HG02938 (cell line): ENCODE measurements around the gene PRDM15.

ENCODE experiments used
- ATAC-seq: cut with Tn5 transposase; IDR thresholded peaks from one replicate; pipeline ENCODE4 v1.9.1; 2021; ENCODE audit warnings: mild to moderate bottlenecking, moderate library complexity; ENCODE audit not compliant: unreplicated experiment

The PRDM15 gene

DNA sequence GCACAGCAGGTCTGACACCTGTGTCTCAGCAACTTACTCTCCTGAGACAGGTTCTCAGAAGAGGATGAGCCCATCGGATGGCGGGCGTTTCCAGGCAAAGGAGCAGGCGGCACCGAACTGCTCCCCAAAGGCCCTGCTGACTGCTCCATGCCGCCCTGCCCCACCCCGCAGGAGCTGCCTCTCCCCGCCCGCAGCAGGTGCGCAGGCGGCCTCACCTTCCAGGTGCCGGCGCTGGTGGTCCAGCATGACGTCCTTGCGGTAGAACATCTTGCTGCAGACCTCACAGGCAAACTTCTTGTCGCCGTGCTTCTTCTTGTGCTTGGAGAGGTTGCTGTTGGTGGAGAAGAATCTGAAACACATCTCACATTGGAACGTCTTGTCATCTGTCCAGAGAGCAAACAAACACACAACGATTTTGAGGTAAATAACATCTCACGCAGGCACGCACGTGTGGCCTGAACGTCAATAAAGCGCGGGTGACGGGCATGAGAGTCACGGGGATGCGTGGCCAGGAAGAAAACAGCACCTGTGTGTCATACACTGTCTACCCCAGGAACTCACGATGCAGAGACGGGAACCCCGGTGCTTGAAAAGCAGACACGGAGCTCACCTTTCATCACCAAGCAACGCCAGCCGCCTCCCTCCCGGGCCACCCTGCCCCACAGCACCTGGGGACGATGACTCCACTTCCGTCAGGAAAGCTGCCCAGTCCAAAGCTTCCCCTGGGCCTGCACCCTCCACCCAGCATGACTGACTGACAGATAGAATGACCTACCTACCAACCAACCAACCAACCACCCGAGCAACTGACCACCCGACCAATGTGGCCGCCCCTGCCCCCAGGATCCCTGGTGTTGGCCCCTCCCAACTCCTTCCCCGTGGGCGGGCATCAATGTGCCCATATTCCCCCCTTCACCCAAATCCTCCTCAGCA, 50.9 kb downstream of the PRDM15 start:
- ATAC-seq = no peak

DNA sequence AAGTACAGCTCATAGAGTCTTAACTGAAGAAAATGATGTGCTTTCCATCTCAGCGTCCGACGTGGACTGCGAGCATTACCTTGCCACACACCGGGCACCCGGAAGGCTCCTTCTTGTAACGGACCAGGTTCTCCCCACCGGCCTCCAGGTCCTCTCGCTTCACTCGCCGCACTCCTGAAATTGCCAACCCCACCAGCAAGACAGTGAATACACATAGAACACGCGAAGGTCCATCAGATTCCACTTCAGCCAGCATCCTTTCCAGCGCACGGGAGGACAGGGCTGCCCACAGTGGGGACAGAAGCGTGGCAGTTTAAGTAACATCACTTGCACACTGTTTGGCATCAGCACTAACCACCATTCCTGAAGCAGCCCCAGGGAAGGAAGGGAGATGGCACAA, 53.3 kb downstream of the PRDM15 start:
- no peak for ATAC-seq

- no peak for ATAC-seq
Measured at GRCh38 chr21:41825216-41825615, 53.9 kb downstream of the PRDM15 start.

GRCh38 chr21:41824466-41825207, 54.5 kb downstream of the PRDM15 start:
- no peak for ATAC-seq

DNA sequence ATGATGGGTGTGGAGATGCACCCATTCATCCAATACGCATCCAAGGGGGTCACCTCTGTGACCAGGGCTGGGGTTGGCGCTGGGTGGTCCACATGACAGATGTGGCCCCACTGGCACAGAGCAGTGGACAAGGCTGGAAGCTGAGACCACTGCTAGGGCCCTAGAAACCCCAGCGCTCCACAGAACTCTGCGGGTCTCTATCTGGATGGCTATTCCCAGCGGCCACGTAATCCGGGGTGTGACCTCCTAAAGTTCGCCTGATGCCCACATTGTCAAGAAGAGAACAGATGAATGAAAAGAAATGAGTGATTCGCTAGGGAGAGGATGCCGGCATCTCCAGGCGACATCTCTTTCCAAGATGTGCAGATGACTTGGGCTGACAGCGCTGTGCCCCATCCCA, 55.2 kb downstream of the PRDM15 start:
- ATAC-seq = no peak

DNA sequence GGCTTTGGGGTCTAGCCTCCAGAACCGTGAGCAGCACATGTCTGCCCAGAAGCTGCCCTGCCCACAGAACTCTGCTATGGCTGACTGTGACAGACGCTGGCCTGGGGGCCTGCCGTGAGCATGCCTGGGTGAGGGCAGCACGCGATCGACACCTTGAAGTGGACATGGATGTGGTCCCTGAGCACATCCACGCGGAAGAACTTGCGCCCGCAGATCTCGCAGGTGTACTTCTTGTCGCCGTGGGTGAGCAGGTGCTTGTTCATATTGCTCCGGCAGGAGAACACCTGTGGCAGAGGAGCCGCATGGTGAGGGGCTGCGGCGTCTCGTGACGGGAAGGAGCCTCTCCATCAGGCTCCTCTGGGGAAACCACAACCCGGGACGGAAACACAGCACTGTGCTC, 56.0 kb downstream of the PRDM15 start:
- ATAC-seq = no peak

- ATAC-seq = no peak
Measured at GRCh38 chr21:41821756-41822431, 57.2 kb downstream of the PRDM15 start.

DNA sequence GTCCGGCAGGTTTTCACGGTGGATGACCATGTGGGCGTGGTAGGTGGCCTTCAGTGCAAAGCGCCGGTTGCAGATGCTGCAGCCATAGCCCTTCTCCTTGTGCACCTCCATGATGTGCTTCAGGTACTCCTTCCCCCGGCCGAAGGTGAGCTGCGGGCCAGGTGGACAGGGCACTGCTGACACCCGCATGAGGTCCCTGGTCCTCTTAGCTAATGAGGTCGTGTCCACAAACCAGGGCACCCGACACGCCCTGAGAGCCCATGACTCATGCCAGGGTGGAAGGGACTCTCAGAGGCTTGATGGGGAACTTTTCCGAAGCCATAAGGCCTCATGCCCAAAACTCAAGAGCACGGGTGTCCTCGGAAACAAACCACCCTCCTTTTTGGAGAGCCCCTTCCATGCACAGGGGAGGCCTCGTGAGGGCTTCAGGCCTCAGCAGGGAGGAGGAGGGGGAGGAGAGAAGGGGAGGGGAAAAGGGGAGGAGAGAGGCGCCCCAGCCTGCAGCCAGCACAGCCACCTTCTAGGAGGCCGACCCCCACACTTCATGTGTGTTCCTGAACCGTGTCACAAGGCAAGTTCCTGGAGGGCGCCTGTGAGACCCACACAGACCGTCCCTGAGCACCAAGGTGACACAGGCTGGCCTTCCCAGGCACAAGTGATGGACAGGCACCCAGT, 57.9 kb downstream of the PRDM15 start:
- no peak for ATAC-seq

- ATAC-seq = no peak
Measured at GRCh38 chr21:41820384-41821080, 58.6 kb downstream of the PRDM15 start.

- ATAC-seq = no peak
Measured at GRCh38 chr21:41819856-41820281, 59.3 kb downstream of the PRDM15 start.

GRCh38 chr21:41819236-41819855, 59.8 kb downstream of the PRDM15 start:
- ATAC-seq = no peak

DNA sequence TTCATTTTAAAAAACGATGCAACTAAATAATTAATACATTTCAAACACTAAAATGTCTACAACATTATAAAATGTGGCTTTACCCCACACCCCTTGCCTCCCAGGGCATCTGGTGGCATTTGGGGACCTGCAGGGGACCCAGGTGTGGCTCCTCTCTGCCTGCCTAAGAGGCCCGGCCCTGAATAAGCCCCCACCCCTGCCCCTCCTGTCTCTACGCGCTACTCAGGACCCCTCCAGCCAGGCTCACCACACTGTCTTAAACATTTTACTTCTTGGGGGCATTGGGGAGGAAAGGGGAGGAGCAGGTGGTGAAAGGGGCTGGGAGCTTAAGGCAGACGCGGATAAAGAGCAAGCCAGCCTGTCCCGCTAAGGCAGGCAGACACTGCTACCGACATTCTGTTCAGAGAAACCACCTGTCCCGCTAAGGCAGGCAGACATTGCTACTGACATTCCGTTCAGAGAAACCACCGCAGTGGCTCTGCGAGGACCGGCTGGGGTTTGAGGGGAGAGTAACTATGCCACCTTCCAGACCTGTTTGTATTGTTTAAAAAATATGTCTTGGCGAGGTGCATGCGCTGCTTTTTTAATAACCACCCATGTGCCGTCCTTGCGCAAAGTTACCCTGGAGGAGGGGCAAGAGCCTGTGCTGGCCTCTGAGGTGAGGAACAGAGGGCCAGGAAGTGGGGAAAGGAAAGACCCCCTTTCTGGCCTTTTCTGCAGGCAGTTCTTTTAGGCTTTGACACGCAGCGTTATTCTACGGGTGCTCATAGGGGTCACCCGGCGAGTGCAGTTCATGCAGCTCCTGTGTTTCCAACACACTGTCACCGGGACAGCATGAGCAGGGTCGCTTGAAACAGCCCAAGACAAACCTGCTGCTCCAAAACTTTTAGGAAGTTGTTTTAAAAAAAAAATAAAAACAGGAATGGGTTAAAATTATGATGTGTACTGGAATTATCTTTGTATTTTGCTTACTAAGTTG, 61.0 kb downstream of the PRDM15 start:
- ATAC-seq = no peak

DNA sequence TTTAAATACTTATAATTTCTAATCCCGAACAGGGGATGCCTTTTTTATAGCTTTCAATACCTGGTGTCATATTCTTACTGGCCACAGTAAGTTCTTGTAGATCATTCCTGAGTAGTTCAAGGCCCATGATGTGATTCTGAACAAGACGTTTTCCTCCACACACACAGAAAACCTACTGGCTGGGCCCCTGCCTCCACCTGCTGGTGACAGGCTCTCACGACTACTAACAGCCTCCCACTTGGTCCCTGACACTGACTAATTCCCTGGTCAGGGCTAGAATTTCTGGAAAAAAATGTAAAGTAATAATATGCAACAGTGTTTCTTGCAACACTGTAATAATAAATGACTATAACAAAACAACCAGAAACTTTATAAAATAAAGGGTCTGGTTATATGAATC, 61.9 kb downstream of the PRDM15 start:
- no peak for ATAC-seq

GRCh38 chr21:41816583-41817165, 62.5 kb downstream of the PRDM15 start:
- no peak for ATAC-seq

GRCh38 chr21:41815652-41816582, 63.2 kb downstream of the PRDM15 start:
- ATAC-seq = no peak

GRCh38 chr21:41813226-41813625, 65.9 kb downstream of the PRDM15 start:
- no peak for ATAC-seq

DNA sequence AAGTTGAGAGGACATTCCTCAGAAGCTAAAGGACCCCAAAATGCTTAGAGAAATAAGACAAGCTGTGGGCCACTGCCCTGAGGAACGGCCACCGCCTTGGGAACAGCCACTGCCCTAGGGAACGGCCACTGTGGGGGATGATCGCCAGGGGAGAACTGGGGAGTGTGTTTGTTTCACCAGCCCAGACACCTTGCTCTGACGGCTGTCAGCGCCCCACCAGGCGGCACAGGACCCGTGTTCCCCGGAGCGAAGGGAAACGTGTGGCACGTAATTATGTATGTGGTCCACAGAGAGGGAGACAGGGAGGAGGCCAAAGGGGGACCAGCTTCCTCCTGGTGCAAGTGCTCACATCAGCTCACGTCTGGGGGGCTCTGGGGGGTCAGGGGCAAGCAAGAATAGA, 66.5 kb downstream of the PRDM15 start:
- no peak for ATAC-seq
